GM06990 (cell line): ENCODE measurements around the gene USF1.

Experiments
- DNase-seq: peaks from one replicate; pipeline ENCODE4 v3.0.0-alpha.2; 2011; ENCODE audit not compliant: insufficient read length; ENCODE audit errors: extremely low read depth
- H3K27me3 ChIP-seq: replicated peaks from 2 replicates; pipeline ENCODE4 v1.6.0; 2011; ENCODE audit warnings: low read length; ENCODE audit not compliant: control insufficient read depth, insufficient read depth
- H3K36me3 ChIP-seq: 2 replicates; pipeline ENCODE4 v1.5.1; 2011; ENCODE audit warnings: low read length; ENCODE audit not compliant: control insufficient read depth, insufficient read depth
- H3K4me3 ChIP-seq: replicated peaks from 2 replicates; pipeline ENCODE4 v1.5.1; 2011; ENCODE audit warnings: low read depth, mild to moderate bottlenecking, control low read depth, low read length
- CTCF ChIP-seq: IDR thresholded peaks from 2 replicates; pipeline ENCODE4 v1.5.1; 2011; ENCODE audit warnings: low read length, control low read depth, mild to moderate bottlenecking, inconsistent platforms; ENCODE audit not compliant: insufficient read depth, poor library complexity, severe bottlenecking

USF1 gene

GRCh38 chr1:161048949-161049722, 3.4 kb upstream of the USF1 start:
- no peak for DNase-seq
- no peaks in the 10 kb centered on the region for H3K27me3 ChIP-seq
- H3K36me3 ChIP-seq, result peaks cover 47% of the 10 kb centered on the region
- TF ChIP-seq CTCF, result no peak
- H3K4me3 ChIP-seq, result no peak overlapping the region

GRCh38 chr1:161047436-161048420, 2.0 kb upstream of the USF1 start:
- DNase-seq, result no peak
- Histone ChIP-seq H3K36me3 (peaks cover 38% of the 10 kb centered on the region), H3K27me3 (no peaks in the 10 kb centered on the region), H3K4me3 (no peak overlapping the region)
- TF ChIP-seq CTCF, result no peak

- DNase-seq, result peak; percentile 47
- Histone ChIP-seq H3K36me3 (peaks cover 37% of the 10 kb centered on the region), H3K4me3 (peak overlapping the region; percentile 93), H3K27me3 (no peaks in the 10 kb centered on the region)
- TF ChIP-seq CTCF, result no peak
Observed at GRCh38 chr1:161046605-161047228, 940 bp upstream of the USF1 start.

- no peaks in the 10 kb centered on the region for H3K27me3 ChIP-seq
- H3K36me3 ChIP-seq, result peaks cover 39% of the 10 kb centered on the region
Observed at GRCh38 chr1:161044908-161045735, 655 bp downstream of the USF1 start.

More at GRCh38 chr1:161044908-161045735, 655 bp downstream of the USF1 start:
- DNase-seq, result peak; percentile 76
- no peak for TF ChIP-seq CTCF
- H3K4me3 ChIP-seq, result peak overlapping the region; percentile 93
